PC-3 (cell line): ENCODE results near the gene KRI1. TPM values are rescaled to one million over a fixed set of nuclear protein-coding genes. Genes with fewer than 3 reads are reported as not detected.
"Not testable (repeated sequence)": the region's sequence is repeated elsewhere in the genome, so short reads cannot be mapped to it uniquely, and the experiment has no call there.

Experiments used
- ATAC-seq: fragments of 200-7000 bp; cut with Tn5 transposase; 2 replicates; pipeline ENCODE4 v1.9.1; 2020; ENCODE audit warnings: mild to moderate bottlenecking, moderate library complexity
- BruUV-seq: library from RNA; stranded (reverse); fragments of 400-500 nt; replicated peaks from 2 replicates; lab custom pipeline; 2021; lab: Mats Ljungman, UMichigan
- CTCF ChIA-PET: fragments of 300-600 bp; sonication (Branson Sonifier 250); formaldehyde crosslinking; loops from one replicate; lab custom pipeline; 2022; ENCODE audit warnings: antibody characterized with exemption; lab: Charles Lee
- POLR2A ChIA-PET: fragments of 300-600 bp; sonication (Branson Sonifier 250); formaldehyde crosslinking; loops from one replicate; lab custom pipeline; 2022; ENCODE audit warnings: antibody characterized with exemption; ENCODE audit not compliant: unreplicated experiment; lab: Charles Lee
- DNase-seq: peaks from one replicate; pipeline ENCODE4 v3.0.0-alpha.2; 2015
- H2AFZ ChIP-seq: fragments of 300-600 bp; sonication (generic); 2 replicates; pipeline ENCODE4 v1.6.0; 2016; ENCODE audit warnings: antibody characterized with exemption, low read length
- H3F3A ChIP-seq: fragments of 300-600 bp; sonication (generic); one replicate; pipeline ENCODE4 v1.6.0; 2017; ENCODE audit warnings: antibody characterized with exemption, low read length, control low read depth, mild to moderate bottlenecking; ENCODE audit not compliant: unreplicated experiment
- H3K27ac ChIP-seq: fragments of 300-600 bp; sonication (generic); 2 replicates; pipeline ENCODE4 v1.5.1; 2016; ENCODE audit warnings: mild to moderate bottlenecking, low read length
- H3K27me3 ChIP-seq: fragments of 300-600 bp; sonication (generic); 2 replicates; pipeline ENCODE4 v1.6.1; 2016; ENCODE audit warnings: low read length, mixed read lengths
- H3K36me3 ChIP-seq: fragments of 300-600 bp; sonication (generic); 2 replicates; pipeline ENCODE4 v1.6.1; 2016; ENCODE audit warnings: low read depth, mixed run types, low read length, mixed read lengths
- H3K4me1 ChIP-seq: fragments of 300-600 bp; sonication (generic); 2 replicates; pipeline ENCODE4 v1.5.1; 2016; ENCODE audit warnings: low read length; ENCODE audit not compliant: insufficient read depth
- H3K4me2 ChIP-seq: fragments of 300-600 bp; sonication (generic); 2 replicates; pipeline ENCODE4 v1.6.0; 2016; ENCODE audit warnings: low read length
- H3K4me3 ChIP-seq: fragments of 300-600 bp; sonication (generic); 2 replicates; pipeline ENCODE4 v1.5.1; 2016; ENCODE audit warnings: mild to moderate bottlenecking, low read length, mixed read lengths
- H3K79me2 ChIP-seq: fragments of 300-600 bp; sonication (generic); 2 replicates; pipeline ENCODE4 v1.6.1; 2017; ENCODE audit warnings: low read length, mixed read lengths
- H3K9ac ChIP-seq: fragments of 300-600 bp; sonication (generic); 2 replicates; pipeline ENCODE4 v1.6.0; 2016; ENCODE audit warnings: mild to moderate bottlenecking, low read length
- H3K9me2 ChIP-seq: fragments of 300-600 bp; sonication (generic); replicated peaks from 2 replicates; pipeline ENCODE4 v1.6.1; 2016; ENCODE audit warnings: mixed run types, low read length, mixed read lengths
- H3K9me3 ChIP-seq: fragments of 300-600 bp; sonication (generic); 2 replicates; pipeline ENCODE4 v1.6.1; 2016; ENCODE audit warnings: low read length, mixed read lengths
- H4K20me1 ChIP-seq: fragments of 300-600 bp; sonication (generic); 2 replicates; pipeline ENCODE4 v1.6.1; 2016; ENCODE audit warnings: low read length, mixed read lengths
- CTCF ChIP-seq: fragments of 300-600 bp; sonication (generic); conservative IDR thresholded peaks from 2 replicates; pipeline ENCODE4 v1.5.1; 2017; ENCODE audit warnings: antibody characterized with exemption, low read depth, mild to moderate bottlenecking, low read length
- EZH2 ChIP-seq: fragments of 300-600 bp; sonication (generic); IDR thresholded peaks from one replicate; pipeline ENCODE4 v1.6.1; 2017; ENCODE audit warnings: antibody characterized with exemption, mild to moderate bottlenecking, low read length; ENCODE audit not compliant: unreplicated experiment
- EZH2phosphoT487 ChIP-seq: fragments of 300-600 bp; sonication (generic); IDR thresholded peaks from 2 replicates; pipeline ENCODE4 v1.6.1; 2018; ENCODE audit warnings: mild to moderate bottlenecking, antibody characterized with exemption, low read length, borderline replicate concordance
- intact Hi-C: fragments of 100-400 bp; cut with micrococcal nuclease; formaldehyde crosslinking; loops from 2 replicates; pipeline ENCODE4 v1.9.0; 2023
- total RNA-seq: library from RNA; depleted of rRNA; stranded (reverse); fragments of >200 nt; gene quantifications from 2 replicates; pipeline ENCODE4 v1.2.3, GENCODE V29; 2014

KRI1 gene
- total RNA-seq, 1 experiment from 2014 or later = 72.6 TPM

DNA sequence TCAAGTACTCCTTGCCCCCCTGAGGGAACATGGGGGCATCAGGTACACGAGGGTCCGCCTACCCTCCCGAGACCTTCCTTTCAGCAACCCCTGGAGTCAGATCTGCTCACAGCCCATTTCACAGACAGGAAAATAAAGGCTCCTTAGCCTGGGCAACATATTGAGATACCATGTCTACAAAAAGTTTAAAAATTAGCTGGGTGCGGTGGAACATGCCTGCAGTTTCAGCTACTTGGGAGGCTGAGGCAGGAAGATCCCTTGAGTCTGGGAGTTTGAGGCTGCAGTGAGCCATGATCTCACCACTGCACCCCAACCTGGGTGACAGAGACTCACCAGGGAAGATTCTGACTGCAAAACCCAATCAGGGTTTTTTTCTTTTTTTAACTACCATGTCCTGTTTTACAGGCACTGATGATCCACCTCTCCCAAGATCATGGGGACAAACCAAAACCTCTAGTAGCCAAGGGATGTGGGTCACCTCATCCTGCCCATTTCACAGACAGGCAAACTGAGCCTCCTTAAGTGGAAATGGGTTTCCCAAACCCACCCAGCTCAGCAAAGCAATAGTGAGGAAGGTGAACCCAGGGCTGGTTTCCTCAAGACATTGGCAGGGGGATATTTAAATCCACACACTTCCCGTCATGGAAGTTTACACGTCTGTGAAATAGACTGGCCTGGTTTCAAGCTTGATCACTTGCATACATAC lies 9.4 kb upstream of the KRI1 start:
- H3K9me3 ChIP-seq = no peaks in the 10 kb centered on the region
- no peak overlapping the region for H3K4me2 ChIP-seq
- ATAC-seq = no peak
- H3F3A ChIP-seq = no peaks in the 10 kb centered on the region
- no peak for DNase-seq
- no peaks in the 10 kb centered on the region for H4K20me1 ChIP-seq
- no peaks in the 10 kb centered on the region for H3K9me2 ChIP-seq
- H3K9ac ChIP-seq = no peak overlapping the region
- ChIA-PET CTCF (interaction anchor here (0.5 kb wide), 1 partner anchor 33 kb away, joined by 6 read pairs; no protein-coding TSS in a partner anchor), POLR2A (no interaction called here)
- intact Hi-C loops = no loop called here
- H3K27ac ChIP-seq = no peak overlapping the region
- no peaks in the 10 kb centered on the region for H3K79me2 ChIP-seq
- TF ChIP-seq EZH2 (no peak), CTCF (no peak), EZH2phosphoT487 (no peak)
- H3K4me1 ChIP-seq = no peaks in the 10 kb centered on the region
- no peaks in the 10 kb centered on the region for H3K27me3 ChIP-seq
- no peak overlapping the region for H3K4me3 ChIP-seq
- no peak overlapping the region for H2AFZ ChIP-seq
- no peaks in the 10 kb centered on the region for H3K36me3 ChIP-seq
- no TSS peak for BruUV-seq

- TF ChIP-seq CTCF (no peak), EZH2 (no peak), EZH2phosphoT487 (no peak)
- no peaks in the 10 kb centered on the region for H3K79me2 ChIP-seq
- ChIA-PET CTCF (no interaction called here), POLR2A (no interaction called here)
- intact Hi-C loops = no loop called here
- no peak overlapping the region for H3K4me2 ChIP-seq
- no peaks in the 10 kb centered on the region for H3F3A ChIP-seq
- no peak overlapping the region for H3K27ac ChIP-seq
- no peak overlapping the region for H3K9ac ChIP-seq
- no peaks in the 10 kb centered on the region for H3K9me3 ChIP-seq
- BruUV-seq = no TSS peak
- no peaks in the 10 kb centered on the region for H3K27me3 ChIP-seq
- H2AFZ ChIP-seq = no peak overlapping the region
- no peak for DNase-seq
- no peaks in the 10 kb centered on the region for H3K9me2 ChIP-seq
- H3K36me3 ChIP-seq = no peaks in the 10 kb centered on the region
- peaks cover 6% of the 10 kb centered on the region for H3K4me1 ChIP-seq
- H4K20me1 ChIP-seq = no peaks in the 10 kb centered on the region
- no peak for ATAC-seq
- H3K4me3 ChIP-seq = no peak overlapping the region
Measured at GRCh38 chr19:10574462-10574861, 8.7 kb upstream of the KRI1 start.

DNA sequence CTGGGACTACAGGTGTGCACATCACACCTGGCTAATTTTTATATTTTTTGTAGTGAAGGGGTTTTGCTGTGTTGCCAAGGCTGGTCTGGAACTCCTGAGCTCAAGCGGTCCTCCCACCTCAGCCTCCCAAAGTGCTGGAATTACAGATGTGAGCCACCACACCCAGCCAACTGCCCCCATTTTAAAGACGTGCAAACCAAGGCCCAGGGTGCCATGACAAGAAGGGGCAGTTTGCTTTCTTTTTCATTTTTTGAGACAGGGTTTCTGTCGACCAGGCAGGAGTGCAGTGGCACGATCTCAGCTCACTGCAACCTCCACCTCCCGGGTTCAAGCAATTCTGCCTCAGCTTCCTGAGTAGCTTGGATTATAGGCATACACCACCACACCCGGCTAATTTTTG lies 8.0 kb upstream of the KRI1 start:
- H3K79me2 ChIP-seq, H3K27ac ChIP-seq, DNase-seq, H3K9me2 ChIP-seq, H3K4me3 ChIP-seq, H4K20me1 ChIP-seq, ATAC-seq, H3K4me2 ChIP-seq, H2AFZ ChIP-seq, H3K9ac ChIP-seq, H3F3A ChIP-seq, H3K27me3 ChIP-seq, BruUV-seq, POLR2A ChIA-PET, H3K4me1 ChIP-seq, H3K36me3 ChIP-seq, H3K9me3 ChIP-seq: not testable (repeated sequence)
- intact Hi-C loops = loop anchor here (2.0 kb wide), 3 partner anchors 69 to 171 kb away; partner anchors contain the start of gene CDC37
- CTCF ChIA-PET = interaction anchor here (0.6 kb wide), 1 partner anchor 12 kb away, joined by 4 read pairs; no protein-coding TSS in a partner anchor
